ENCODE results near the gene PRKCSH. TPM values are rescaled to one million over a fixed set of nuclear protein-coding genes. Genes with fewer than 3 reads are reported as not detected.
"Not testable (repeated sequence)": the region's sequence is repeated elsewhere in the genome, so short reads cannot be mapped to it uniquely, and the experiment has no call there.

PRKCSH gene
- total RNA-seq, 1 donor from 2014 or later: 403 TPM

DNA sequence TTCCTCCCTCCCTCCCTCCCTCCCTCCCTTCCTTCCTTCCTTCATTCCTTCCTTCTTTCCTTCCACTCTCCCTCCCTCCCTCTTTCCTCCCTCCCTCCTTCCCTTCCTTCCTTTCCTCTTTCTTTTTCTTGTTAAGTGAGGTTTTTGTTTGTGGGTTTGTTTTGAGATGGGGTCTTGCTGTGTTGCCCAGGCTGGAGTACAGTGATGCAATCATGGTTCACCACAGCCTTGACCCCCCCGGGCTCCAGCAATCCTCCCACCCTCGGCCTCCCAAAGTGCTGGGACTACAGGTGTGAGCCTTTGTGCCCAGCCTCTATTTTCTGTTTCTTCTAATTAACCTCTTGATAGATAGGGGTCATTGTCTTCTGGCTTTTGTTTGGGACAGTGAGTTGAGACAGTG, 26.0 kb downstream of the PRKCSH start:
- TF ChIP-seq, protein P1, sequence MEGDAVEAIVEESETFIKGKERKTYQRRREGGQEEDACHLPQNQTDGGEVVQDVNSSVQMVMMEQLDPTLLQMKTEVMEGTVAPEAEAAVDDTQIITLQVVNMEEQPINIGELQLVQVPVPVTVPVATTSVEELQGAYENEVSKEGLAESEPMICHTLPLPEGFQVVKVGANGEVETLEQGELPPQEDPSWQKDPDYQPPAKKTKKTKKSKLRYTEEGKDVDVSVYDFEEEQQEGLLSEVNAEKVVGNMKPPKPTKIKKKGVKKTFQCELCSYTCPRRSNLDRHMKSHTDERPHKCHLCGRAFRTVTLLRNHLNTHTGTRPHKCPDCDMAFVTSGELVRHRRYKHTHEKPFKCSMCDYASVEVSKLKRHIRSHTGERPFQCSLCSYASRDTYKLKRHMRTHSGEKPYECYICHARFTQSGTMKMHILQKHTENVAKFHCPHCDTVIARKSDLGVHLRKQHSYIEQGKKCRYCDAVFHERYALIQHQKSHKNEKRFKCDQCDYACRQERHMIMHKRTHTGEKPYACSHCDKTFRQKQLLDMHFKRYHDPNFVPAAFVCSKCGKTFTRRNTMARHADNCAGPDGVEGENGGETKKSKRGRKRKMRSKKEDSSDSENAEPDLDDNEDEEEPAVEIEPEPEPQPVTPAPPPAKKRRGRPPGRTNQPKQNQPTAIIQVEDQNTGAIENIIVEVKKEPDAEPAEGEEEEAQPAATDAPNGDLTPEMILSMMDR (conservative IDR thresholded peaks at IDR 0.05): no peak
- no peak for DNase-seq (ENCODE audit: extremely low spot score, unreplicated experiment)
- H3K27ac Mint-ChIP-seq: no peak overlapping the region
- H3K9me3 Mint-ChIP-seq: no peaks in the 10 kb centered on the region
- H3K4me3 Mint-ChIP-seq: no peak overlapping the region
- peaks cover 3% of the 10 kb centered on the region for H3K27me3 Mint-ChIP-seq
- no peaks in the 10 kb centered on the region for H3K4me1 Mint-ChIP-seq (ENCODE audit: unreplicated experiment)
- H3K36me3 Mint-ChIP-seq: no peaks in the 10 kb centered on the region

DNA sequence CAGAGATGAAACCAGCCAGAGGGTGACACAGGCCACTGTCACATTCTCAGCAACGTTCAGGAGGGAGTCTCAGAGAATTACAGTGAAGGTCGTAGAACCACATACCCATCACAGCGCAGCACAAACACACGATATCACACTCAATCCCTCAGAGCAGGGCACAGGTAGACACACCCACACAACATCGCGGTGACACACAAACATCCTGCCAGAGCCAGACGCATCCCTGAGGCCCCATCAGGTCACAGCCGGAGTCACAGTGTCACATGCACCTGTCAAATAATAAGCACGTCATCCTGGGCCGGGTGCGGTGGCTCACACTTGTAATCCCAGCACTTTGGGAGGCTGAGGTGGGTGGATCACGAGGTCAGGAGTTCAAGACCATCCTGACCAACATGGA, 28.0 kb downstream of the PRKCSH start:
- peaks cover 5% of the 10 kb centered on the region for H3K27me3 Mint-ChIP-seq
- no peaks in the 10 kb centered on the region for H3K36me3 Mint-ChIP-seq
- DNase-seq (ENCODE audit: extremely low spot score, unreplicated experiment): no peak
- no peaks in the 10 kb centered on the region for H3K9me3 Mint-ChIP-seq
- no peaks in the 10 kb centered on the region for H3K4me1 Mint-ChIP-seq (ENCODE audit: unreplicated experiment)
- H3K27ac Mint-ChIP-seq: no peak overlapping the region
- H3K4me3 Mint-ChIP-seq: no peak overlapping the region
- TF ChIP-seq, protein P1 (conservative IDR thresholded peaks at IDR 0.05): no peak

DNA sequence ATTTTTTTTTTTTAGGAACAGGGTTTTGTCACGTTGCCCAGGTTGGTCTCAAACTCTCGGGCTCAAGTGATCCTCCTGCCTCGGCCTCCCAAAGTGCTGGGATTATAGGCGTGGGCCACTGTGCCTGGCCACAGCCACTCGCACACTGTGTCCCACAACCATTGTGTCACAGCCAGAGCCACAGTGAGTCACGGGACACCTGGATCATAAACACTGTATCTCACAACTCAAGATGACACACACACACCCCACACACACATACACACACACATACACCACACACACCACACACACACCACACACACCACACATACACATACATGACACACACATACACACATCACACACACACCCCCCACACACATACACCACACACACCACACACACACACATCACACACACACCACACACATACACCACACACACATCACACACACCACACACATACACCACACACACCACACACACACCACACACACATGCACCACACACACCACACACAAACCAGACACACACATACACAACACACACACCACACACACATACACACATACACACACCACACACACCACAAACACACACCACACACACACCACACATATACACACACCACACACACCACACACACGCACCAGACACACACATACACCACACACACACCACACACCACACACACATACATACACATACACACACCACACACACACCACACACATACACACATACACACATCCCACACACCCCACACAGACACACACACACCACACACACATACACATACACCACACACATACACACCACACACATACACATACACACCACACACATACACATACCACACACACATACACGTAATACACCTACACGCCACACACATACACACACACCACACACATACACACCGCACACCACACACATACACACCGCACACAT, 29.2 kb downstream of the PRKCSH start:
- no peak for DNase-seq (ENCODE audit: extremely low spot score, unreplicated experiment)
- H3K27me3 Mint-ChIP-seq: peaks cover 3% of the 10 kb centered on the region
- H3K27ac Mint-ChIP-seq: no peak overlapping the region
- no peaks in the 10 kb centered on the region for H3K9me3 Mint-ChIP-seq
- no peak overlapping the region for H3K4me3 Mint-ChIP-seq
- TF ChIP-seq, protein P1 (conservative IDR thresholded peaks at IDR 0.05): no peak
- no peaks in the 10 kb centered on the region for H3K4me1 Mint-ChIP-seq (ENCODE audit: unreplicated experiment)
- H3K36me3 Mint-ChIP-seq: no peaks in the 10 kb centered on the region

DNA sequence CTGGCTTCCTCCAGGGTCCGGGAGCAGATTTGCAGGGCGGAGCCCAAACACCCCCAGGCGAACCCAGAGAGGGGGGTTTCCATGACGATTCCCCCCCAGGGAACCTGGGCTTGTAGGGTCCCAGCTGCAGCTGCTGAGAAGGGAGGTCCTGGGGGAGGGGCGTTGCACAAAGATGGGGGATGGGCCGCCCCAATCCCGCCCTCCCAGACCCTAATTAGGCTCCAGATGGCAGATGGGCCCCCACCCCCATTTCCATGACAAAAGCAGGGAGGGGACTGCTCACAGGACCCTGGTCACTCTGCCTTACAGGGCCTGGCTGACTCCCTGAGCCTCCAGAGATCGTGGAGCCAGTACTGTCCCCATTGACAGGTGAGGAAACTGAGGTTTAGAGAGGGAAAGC, 30.2 kb downstream of the PRKCSH start:
- TF ChIP-seq, protein P1 (conservative IDR thresholded peaks at IDR 0.05): no peak
- no peaks in the 10 kb centered on the region for H3K36me3 Mint-ChIP-seq
- H3K27ac Mint-ChIP-seq: no peak overlapping the region
- no peaks in the 10 kb centered on the region for H3K9me3 Mint-ChIP-seq
- H3K27me3 Mint-ChIP-seq: peaks cover 3% of the 10 kb centered on the region
- DNase-seq (ENCODE audit: extremely low spot score, unreplicated experiment): no peak
- no peaks in the 10 kb centered on the region for H3K4me1 Mint-ChIP-seq (ENCODE audit: unreplicated experiment)
- H3K4me3 Mint-ChIP-seq: no peak overlapping the region

DNA sequence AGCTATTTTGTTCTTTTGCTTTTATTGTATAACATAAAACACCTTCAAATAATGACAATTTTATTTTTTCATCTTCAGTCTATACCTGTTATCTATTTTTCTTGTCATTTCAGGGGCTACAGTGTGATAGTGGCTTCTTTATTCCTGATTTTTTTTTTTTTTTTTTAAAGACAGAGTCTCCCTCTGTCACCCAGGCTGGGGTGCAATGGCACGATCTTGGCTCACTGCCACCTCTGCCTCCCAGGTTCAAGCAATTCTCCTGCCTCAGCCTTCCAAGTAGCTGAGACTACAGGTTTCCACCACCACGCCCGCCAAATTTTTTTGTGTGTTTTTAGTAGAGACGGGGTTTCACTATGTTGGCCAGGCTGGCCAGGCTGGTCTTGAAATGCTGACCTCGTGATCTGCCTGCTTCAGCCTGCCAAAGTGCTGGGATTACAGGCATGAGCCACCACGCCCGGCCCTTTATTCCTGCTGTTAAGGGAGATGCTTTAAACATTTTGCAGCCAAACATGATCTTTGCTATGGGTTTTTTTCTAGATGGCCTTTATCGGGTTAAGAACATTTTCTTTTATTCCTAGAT, 32.9 kb downstream of the PRKCSH start:
- H3K4me1 Mint-ChIP-seq (ENCODE audit: unreplicated experiment); H3K36me3 Mint-ChIP-seq; H3K4me3 Mint-ChIP-seq; H3K27me3 Mint-ChIP-seq; H3K9me3 Mint-ChIP-seq; DNase-seq (ENCODE audit: extremely low spot score, unreplicated experiment); H3K27ac Mint-ChIP-seq: not testable (repeated sequence)

DNA sequence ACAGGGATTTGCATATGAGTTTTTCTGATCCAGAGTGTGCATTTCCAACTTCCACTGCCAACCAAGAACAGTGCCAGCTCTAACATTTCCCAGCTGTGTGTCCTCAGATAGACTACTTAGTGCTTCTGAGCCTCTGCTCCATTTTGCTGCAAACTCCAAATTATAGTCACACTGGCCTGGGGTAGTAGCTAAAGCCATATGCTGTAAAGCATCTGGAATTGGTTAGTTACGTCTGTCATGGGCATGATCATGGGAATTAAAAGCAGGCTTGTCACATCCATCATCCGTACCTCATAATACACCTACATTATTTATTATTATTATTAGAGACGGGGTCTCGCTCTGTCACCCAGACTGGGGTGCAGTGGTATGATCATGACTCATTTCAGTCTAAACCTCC, 38.3 kb downstream of the PRKCSH start:
- Mint-ChIP-seq H3K4me3 (no peak overlapping the region), H3K4me1 (ENCODE audit: unreplicated experiment) (no peaks in the 10 kb centered on the region), H3K36me3 (no peaks in the 10 kb centered on the region), H3K9me3 (no peaks in the 10 kb centered on the region), H3K27me3 (peaks cover 34% of the 10 kb centered on the region), H3K27ac (no peak overlapping the region)
- no peak for DNase-seq (ENCODE audit: extremely low spot score, unreplicated experiment)
- TF ChIP-seq, protein P1 (conservative IDR thresholded peaks at IDR 0.05): no peak

DNA sequence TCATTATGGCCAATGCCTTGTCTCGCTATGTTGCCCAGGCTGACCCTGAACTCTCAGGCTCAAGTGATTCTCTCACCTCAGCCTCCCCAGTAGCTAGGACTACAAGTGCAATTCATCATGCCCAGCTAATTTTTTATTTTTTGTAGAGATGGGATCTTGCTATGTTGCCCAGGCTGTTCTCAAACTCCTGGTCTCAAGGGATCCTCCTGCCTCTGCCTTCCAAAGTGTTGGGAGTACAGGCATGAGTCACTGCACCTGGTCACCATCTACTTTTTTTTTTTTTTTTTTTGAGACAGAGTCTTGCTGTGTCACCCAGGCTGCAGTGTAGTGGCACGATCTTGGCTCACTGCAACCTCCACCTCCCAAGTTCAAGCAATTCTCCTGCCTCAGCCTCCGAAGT, 39.9 kb downstream of the PRKCSH start:
- not testable (repeated sequence) for H3K27ac Mint-ChIP-seq; DNase-seq (ENCODE audit: extremely low spot score, unreplicated experiment); H3K4me1 Mint-ChIP-seq (ENCODE audit: unreplicated experiment); H3K9me3 Mint-ChIP-seq; H3K4me3 Mint-ChIP-seq; H3K36me3 Mint-ChIP-seq
- peaks cover 39% of the 10 kb centered on the region for H3K27me3 Mint-ChIP-seq
